Endothelial cell of umbilical vein (primary cell): Measurements from ENCODE around the gene CRY2. TPM values are rescaled to one million over a fixed set of nuclear protein-coding genes. Genes with fewer than 3 reads are reported as not detected.

Experiments
- BruUV-seq: library from RNA; stranded (reverse); fragments of 400-500 nt; replicated peaks from 2 replicates; lab custom pipeline; 2021; lab: Mats Ljungman, UMichigan
- CTCF ChIA-PET: fragments of 300-600, 350-600 bp; sonication (Branson Sonifier 250); formaldehyde crosslinking; loops from one replicate; lab custom pipeline; 2021; ENCODE audit warnings: antibody characterized with exemption, inconsistent platforms; lab: Charles Lee
- POLR2A ChIA-PET: fragments of 300-600, 350-600 bp; sonication (Branson Sonifier 250); formaldehyde crosslinking; loops from one replicate; lab custom pipeline; 2021; ENCODE audit warnings: antibody characterized with exemption, inconsistent platforms; lab: Charles Lee
- DNase-seq: peaks from one replicate; pipeline ENCODE4 v3.0.0-alpha.2; 2011; ENCODE audit warnings: low read depth, low spot score
- FAIRE-seq: peaks from 2 replicates; lab custom pipeline; 2011; peaks lifted over from hg19 to GRCh38; lab: Jason Lieb, UNC
- H2AFZ ChIP-seq: 2 replicates; pipeline ENCODE4 v1.6.0; 2012; ENCODE audit warnings: low read depth, low read length, control low read depth, inconsistent platforms
- H3K27ac ChIP-seq: 2 replicates; pipeline ENCODE4 v1.5.1; 2011; ENCODE audit warnings: low read depth, mild to moderate bottlenecking, control low read depth, low read length, moderate library complexity; ENCODE audit not compliant: insufficient read depth
- H3K27me3 ChIP-seq, 2 experiments: 2 replicates each; pipeline versions ENCODE4 v1.6.0 to v1.6.1; 2011; ENCODE audit warnings: low read length in 2 of 2, mixed read lengths in 1 of 2; ENCODE audit not compliant: control insufficient read depth in 2 of 2, insufficient read depth in 2 of 2
- H3K36me3 ChIP-seq, 2 experiments: 2 replicates in 1 of 2; 3 replicates in 1 of 2; pipeline ENCODE4 v1.5.1; 2011; ENCODE audit warnings: low read length in 2 of 2, mild to moderate bottlenecking in 1 of 2, moderate library complexity in 1 of 2; ENCODE audit not compliant: control insufficient read depth in 2 of 2, insufficient read depth in 2 of 2; ENCODE audit errors: extremely low read depth in 1 of 2
- H3K4me1 ChIP-seq: 3 replicates; pipeline ENCODE4 v1.5.1; 2011; ENCODE audit warnings: mild to moderate bottlenecking, low read length; ENCODE audit not compliant: control insufficient read depth, insufficient read depth; ENCODE audit errors: extremely low read depth
- H3K4me2 ChIP-seq: 2 replicates; pipeline ENCODE4 v1.6.1; 2011; ENCODE audit warnings: low read length, control low read depth, mixed read lengths; ENCODE audit not compliant: insufficient read depth
- H3K4me3 ChIP-seq, 3 experiments: fragments of 200-600 bp in 1 of 3; sonication (generic), shearing (Covaris generic) in 1 of 3; replicated peaks in 1 of 3; 2 replicates each; pipeline ENCODE4 v1.5.1; 2011 to 2016; ENCODE audit warnings: control low read depth in 3 of 3, low read length in 3 of 3, mild to moderate bottlenecking in 2 of 3, inconsistent platforms in 1 of 3, low read depth in 1 of 3, moderate library complexity in 1 of 3; ENCODE audit not compliant: insufficient read depth in 1 of 3
- H3K79me2 ChIP-seq: 2 replicates; pipeline ENCODE4 v1.6.0; 2012; ENCODE audit warnings: low read length, inconsistent platforms; ENCODE audit not compliant: control insufficient read depth, insufficient read depth
- H3K9ac ChIP-seq: replicated peaks from 2 replicates; pipeline ENCODE3; 2011; ENCODE audit warnings: low read length, control low read depth; ENCODE audit not compliant: insufficient read depth; ENCODE audit errors: extremely low read depth
- H3K9me1 ChIP-seq: replicated peaks from 3 replicates; pipeline ENCODE4 v1.6.0; 2011; ENCODE audit warnings: mild to moderate bottlenecking, low read length; ENCODE audit not compliant: control insufficient read depth, insufficient read depth; ENCODE audit errors: extremely low read depth
- H3K9me3 ChIP-seq: replicated peaks from 2 replicates; pipeline ENCODE4 v1.5.1; 2012; ENCODE audit warnings: low read length, inconsistent platforms; ENCODE audit not compliant: control insufficient read depth, insufficient read depth
- H4K20me1 ChIP-seq: replicated peaks from 2 replicates; pipeline ENCODE3; 2011; ENCODE audit warnings: mild to moderate bottlenecking, low read length; ENCODE audit not compliant: control insufficient read depth, insufficient read depth; ENCODE audit errors: extremely low read depth
- CTCF ChIP-seq, 2 donors: IDR thresholded peaks; 1 replicate in 1 of 2; 2 replicates in 1 of 2; pipeline ENCODE4 v1.5.1; 2011; ENCODE audit warnings: low read length in 2 of 2, mild to moderate bottlenecking in 2 of 2, moderate library complexity in 2 of 2, control low read depth in 1 of 2, inconsistent platforms in 1 of 2, low read depth in 1 of 2; ENCODE audit not compliant: insufficient read depth in 1 of 2; ENCODE audit errors: extremely low read depth in 1 of 2
- EZH2 ChIP-seq: IDR thresholded peaks from 2 replicates; pipeline ENCODE4 v1.6.1; 2012; ENCODE audit warnings: borderline replicate concordance, low read depth, mild to moderate bottlenecking, moderate library complexity, low read length, inconsistent platforms; ENCODE audit not compliant: severe bottlenecking
- FOS ChIP-seq: IDR thresholded peaks from 2 replicates; pipeline ENCODE4 v1.6.1; 2011; ENCODE audit warnings: mild to moderate bottlenecking, low read length, moderate library complexity, borderline replicate concordance; ENCODE audit not compliant: insufficient read depth
- GATA2 ChIP-seq: IDR thresholded peaks from 2 replicates; pipeline ENCODE4 v1.7.0; 2011; ENCODE audit warnings: low read depth, mild to moderate bottlenecking, moderate library complexity, mixed read lengths, low read length; ENCODE audit not compliant: insufficient read length, insufficient read depth
- JUN ChIP-seq: IDR thresholded peaks from 2 replicates; pipeline ENCODE4 v1.6.1; 2011; ENCODE audit warnings: borderline replicate concordance, low read depth; ENCODE audit not compliant: insufficient read length, insufficient read depth
- MYC ChIP-seq: IDR thresholded peaks from one replicate; pipeline ENCODE4 v1.6.1; 2011; ENCODE audit warnings: mild to moderate bottlenecking, low read depth, low read length
- POLR2A ChIP-seq: IDR thresholded peaks from 2 replicates; pipeline ENCODE4 v1.6.1; 2012; ENCODE audit warnings: low read depth, mild to moderate bottlenecking, control low read depth, low read length
- POLR2AphosphoS5 ChIP-seq: IDR thresholded peaks from 2 replicates; pipeline ENCODE4 v1.6.1; 2012; ENCODE audit warnings: low read depth, mild to moderate bottlenecking, control low read depth, low read length, moderate library complexity; ENCODE audit not compliant: insufficient read depth
- dilution Hi-C: fragments of 300-500 bp; cut with MboI; formaldehyde crosslinking; loops from one replicate; pipeline ENCODE4 v1.15.0; 2019; ENCODE audit warnings: low sequenced_read_pairs; ENCODE audit not compliant: extremely low pct_ligation_motif_present
- intact Hi-C: fragments of 100-400 bp; cut with micrococcal nuclease; formaldehyde crosslinking; loops from one replicate; pipeline ENCODE4 v1.10.0; 2022
- polyA plus RNA-seq, 4 experiments: library from polyadenylated mRNA; depleted of rRNA in 3 of 4; stranded (reverse) in 3 of 4; unstranded in 1 of 4; fragments of >200 nt; gene quantifications; 2 replicates each; pipeline versions ENCODE4 v1.2.1 to v1.2.3, GENCODE V29; 2011 to 2012; ENCODE audit warnings: missing spikeins in 1 of 4
- total RNA-seq: library from RNA; stranded (reverse); gene quantifications from 2 replicates; pipeline ENCODE4 v1.2.3, GENCODE V29; 2021
- TF ChIP-seq, protein P1 (sequence below): IDR thresholded peaks from 2 replicates; pipeline ENCODE4 v1.6.1; 2011; ENCODE audit not compliant: insufficient read depth, insufficient read length

Gene CRY2
- total and polyA plus RNA-seq, 2 donors (not counting 3 experiments of a cell fraction or from before 2014, with no cell fraction given) = 7.7 to 11.7 TPM

DNA sequence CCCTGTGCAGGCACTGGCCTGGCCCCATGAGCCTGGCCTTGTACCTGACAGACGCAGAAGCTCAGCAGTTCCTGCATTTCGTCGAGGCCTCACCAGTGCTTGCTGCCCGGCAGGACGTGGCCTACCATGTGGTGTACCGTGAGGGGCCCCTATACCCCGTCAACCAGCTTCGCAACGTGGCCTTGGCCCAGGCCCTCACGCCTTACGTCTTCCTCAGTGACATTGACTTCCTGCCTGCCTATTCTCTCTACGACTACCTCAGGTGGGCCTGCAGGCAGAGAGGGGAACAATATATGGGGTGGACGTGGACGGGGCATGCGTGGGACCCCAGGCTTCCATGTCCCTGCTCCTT lies 80.0 kb downstream of the CRY2 start:
- H3K27ac ChIP-seq = no peak overlapping the region
- POLR2A ChIA-PET = no interaction called here
- no peak overlapping the region for H3K9ac ChIP-seq
- H3K9me1 ChIP-seq = no peaks in the 10 kb centered on the region
- dilution Hi-C loops (no loop called here), intact Hi-C loops (no loop called here)
- H2AFZ ChIP-seq = no peak overlapping the region
- DNase-seq = no peak
- H3K36me3 ChIP-seq = peaks cover 0 to 6% of the 10 kb centered on the region in 2 experiments
- TF ChIP-seq MYC (no peak), CTCF (IDR thresholded peaks at IDR 0.05; ENCODE audit: extremely low read depth in 1 of 2, insufficient read depth in 1 of 2, low read depth in 1 of 2, low read length in 2 of 2) (no peak), POLR2AphosphoS5 (no peak), JUN (no peak), GATA2 (no peak), EZH2 (no peak), POLR2A (no peak), FOS (no peak)
- TF ChIP-seq, protein P1, sequence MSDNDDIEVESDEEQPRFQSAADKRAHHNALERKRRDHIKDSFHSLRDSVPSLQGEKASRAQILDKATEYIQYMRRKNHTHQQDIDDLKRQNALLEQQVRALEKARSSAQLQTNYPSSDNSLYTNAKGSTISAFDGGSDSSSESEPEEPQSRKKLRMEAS = no peak
- no peaks in the 10 kb centered on the region for H3K4me1 ChIP-seq
- H3K27me3 ChIP-seq = peaks cover 9 to 20% of the 10 kb centered on the region in 2 experiments
- CTCF ChIA-PET = interaction anchor here (0.6 kb wide), 1 partner anchor 80 kb away, joined by 3 read pairs; no protein-coding TSS in a partner anchor
- no peak for FAIRE-seq
- H3K4me2 ChIP-seq = no peak overlapping the region
- H3K79me2 ChIP-seq = no peaks in the 10 kb centered on the region
- no peak overlapping the region for H3K4me3 ChIP-seq
- no peaks in the 10 kb centered on the region for H3K9me3 ChIP-seq
- no peaks in the 10 kb centered on the region for H4K20me1 ChIP-seq
- no TSS peak for BruUV-seq
